MCF 10A (cell line): ENCODE measurements around the gene ZNF777. TPM values are rescaled to one million over a fixed set of nuclear protein-coding genes. Genes with fewer than 3 reads are reported as not detected.
"Not testable (repeated sequence)": the region's sequence is repeated elsewhere in the genome, so short reads cannot be mapped to it uniquely, and the experiment has no call there.

Experiments used
- BruUV-seq: library from RNA; stranded (reverse); fragments of 400-500 nt; replicated peaks from 2 replicates; lab custom pipeline; 2021; lab: Mats Ljungman, UMichigan
- CTCF ChIA-PET: fragments of 300-600 bp; sonication (Branson Sonifier 250); formaldehyde crosslinking; extraction: SDS; loops from one replicate; lab custom pipeline; 2021; ENCODE audit warnings: antibody characterized with exemption, inconsistent platforms; lab: Yijun Ruan, JAX
- POLR2A ChIA-PET: fragments of 300-600, 350-650 bp; sonication (Branson Sonifier 250); formaldehyde crosslinking; extraction: SDS; loops from one replicate; lab custom pipeline; 2020; ENCODE audit warnings: antibody characterized with exemption, inconsistent platforms; lab: Yijun Ruan, JAX
- DNase-seq: peaks from one replicate; pipeline ENCODE4 v3.0.0-alpha.2; 2018; ENCODE audit not compliant: unreplicated experiment
- H3K27ac Mint-ChIP-seq: one replicate; pipeline ENCODE4 v1.8.0; 2022; ENCODE audit warnings: mild to moderate bottlenecking, low read depth, mixed read lengths; ENCODE audit not compliant: unreplicated experiment
- H3K27me3 Mint-ChIP-seq: one replicate; pipeline ENCODE4 v1.8.0; 2022; ENCODE audit warnings: mixed read lengths; ENCODE audit not compliant: insufficient read depth, unreplicated experiment
- H3K36me3 Mint-ChIP-seq: one replicate; pipeline ENCODE4 v1.8.0; 2022; ENCODE audit warnings: mild to moderate bottlenecking, moderate library complexity, mixed read lengths; ENCODE audit not compliant: insufficient read depth, unreplicated experiment
- H3K4me1 Mint-ChIP-seq: one replicate; pipeline ENCODE4 v1.8.0; 2022; ENCODE audit warnings: mixed read lengths; ENCODE audit not compliant: insufficient read depth, unreplicated experiment
- H3K4me3 Mint-ChIP-seq: one replicate; pipeline ENCODE4 v1.8.0; 2022; ENCODE audit warnings: mild to moderate bottlenecking, moderate library complexity, mixed read lengths; ENCODE audit not compliant: unreplicated experiment
- H3K9me3 Mint-ChIP-seq: one replicate; pipeline ENCODE4 v1.8.0; 2022; ENCODE audit warnings: mixed read lengths; ENCODE audit not compliant: unreplicated experiment
- CTCF ChIP-seq: fragments of 200-600 bp; IDR thresholded peaks from one replicate; pipeline ENCODE4 v1.8.0; 2022; ENCODE audit warnings: antibody characterized with exemption, mild to moderate bottlenecking; ENCODE audit not compliant: unreplicated experiment
- intact Hi-C: fragments of 100-400 bp; cut with micrococcal nuclease; formaldehyde crosslinking; loops from 2 replicates; pipeline ENCODE4 v1.14.1; 2022
- total RNA-seq: library from RNA; stranded (reverse); gene quantifications from 2 replicates; pipeline ENCODE4 v1.2.3, GENCODE V29; 2022

The ZNF777 gene
- total RNA-seq, 1 experiment from 2014 or later = 22.9 TPM

GRCh38 chr7:149454006-149454405 lies 6.9 kb downstream of the ZNF777 start:
- ChIA-PET CTCF (no interaction called here), POLR2A (no interaction called here)
- Mint-ChIP-seq H3K27me3 (no peaks in the 10 kb centered on the region), H3K4me1 (peaks cover 16% of the 10 kb centered on the region), H3K9me3 (no peaks in the 10 kb centered on the region), H3K27ac (no peak overlapping the region), H3K4me3 (no peak overlapping the region), H3K36me3 (peaks cover 70% of the 10 kb centered on the region)
- TF ChIP-seq CTCF = no peak
- no TSS peak for BruUV-seq
- DNase-seq = no peak
- intact Hi-C loops = no loop called here

GRCh38 chr7:149450821-149451220 lies 10.0 kb downstream of the ZNF777 start:
- intact Hi-C loops = no loop called here
- H3K9me3 Mint-ChIP-seq = no peaks in the 10 kb centered on the region

GRCh38 chr7:149449897-149450296 lies 11.0 kb downstream of the ZNF777 start:
- BruUV-seq = no TSS peak
- ChIA-PET POLR2A (no interaction called here), CTCF (no interaction called here)
- TF ChIP-seq CTCF = no peak
- no peaks in the 10 kb centered on the region for H3K4me1 Mint-ChIP-seq
- no peak overlapping the region for H3K27ac Mint-ChIP-seq
- no peak for DNase-seq
- no peaks in the 10 kb centered on the region for H3K9me3 Mint-ChIP-seq
- H3K4me3 Mint-ChIP-seq = no peak overlapping the region
- H3K27me3 Mint-ChIP-seq = no peaks in the 10 kb centered on the region
- intact Hi-C loops = no loop called here
- H3K36me3 Mint-ChIP-seq = peaks cover 89% of the 10 kb centered on the region

More at GRCh38 chr7:149450821-149451220, 10.0 kb downstream of the ZNF777 start:
- H3K4me1 Mint-ChIP-seq = no peaks in the 10 kb centered on the region
- ChIA-PET POLR2A (no interaction called here), CTCF (interaction anchor here (0.6 kb wide), 1 partner anchor 9 kb away, joined by 3 read pairs; no protein-coding TSS in a partner anchor)
- no peak overlapping the region for H3K4me3 Mint-ChIP-seq
- H3K36me3 Mint-ChIP-seq = peaks cover 87% of the 10 kb centered on the region
- no peaks in the 10 kb centered on the region for H3K27me3 Mint-ChIP-seq
- DNase-seq = no peak
- H3K27ac Mint-ChIP-seq = no peak overlapping the region
- BruUV-seq = no TSS peak
- no peak for TF ChIP-seq CTCF

- Mint-ChIP-seq H3K9me3 (no peaks in the 10 kb centered on the region), H3K4me1 (no peaks in the 10 kb centered on the region), H3K27me3 (no peaks in the 10 kb centered on the region), H3K36me3 (peaks cover 89% of the 10 kb centered on the region), H3K27ac (no peak overlapping the region), H3K4me3 (no peak overlapping the region)
- no peak for TF ChIP-seq CTCF
- no TSS peak for BruUV-seq
- POLR2A ChIA-PET = no interaction called here
- no peak for DNase-seq
- intact Hi-C loops = no loop called here
- CTCF ChIA-PET = no interaction called here
Measured at GRCh38 chr7:149448961-149449360, 11.9 kb downstream of the ZNF777 start.

GRCh38 chr7:149446026-149446425 lies 14.8 kb downstream of the ZNF777 start:
- not testable (repeated sequence) for H3K27me3 Mint-ChIP-seq, H3K4me3 Mint-ChIP-seq

More at GRCh38 chr7:149446026-149446425, 14.8 kb downstream of the ZNF777 start:
- ChIA-PET POLR2A (interaction anchor here (1.0 kb wide), 1 partner anchor 13 kb away, joined by 3 read pairs; no protein-coding TSS in a partner anchor), CTCF (interaction anchor here (0.7 to 1.0 kb wide), 3 partner anchors 16 to 949 kb away, joined by 3 to 4 read pairs (median 3); no protein-coding TSS in a partner anchor)
- peaks cover 69% of the 10 kb centered on the region for H3K36me3 Mint-ChIP-seq
- H3K27ac Mint-ChIP-seq, BruUV-seq, DNase-seq, H3K4me1 Mint-ChIP-seq, intact Hi-C loops, H3K9me3 Mint-ChIP-seq: not testable (repeated sequence)
